Stimulated activated CD8-positive, alpha-beta memory T cell treated with anti-CD3 and anti-CD28 coated beads, Interleukin-12 subunit alpha, Interleukin-12 subunit beta, amount 100 ng/mL, for 24 hours (primary cell): ENCODE data around the gene ATP2B3.
"Not testable (repeated sequence)": the region's sequence is repeated elsewhere in the genome, so short reads cannot be mapped to it uniquely, and the experiment has no call there.

Experiments
- DNase-seq: peaks from one replicate; pipeline ENCODE4 v3.0.0-alpha.2; 2020; ENCODE audit errors: extremely low read depth

The ATP2B3 gene

GRCh38 chrX:153593811-153594500, 76.5 kb downstream of the ATP2B3 start:
- no peak for DNase-seq

GRCh38 chrX:153595387-153595786, 77.9 kb downstream of the ATP2B3 start:
- no peak for DNase-seq

- no peak for DNase-seq
These were observed 78.7 kb downstream of the ATP2B3 start for GRCh38 chrX:153595859-153596857.

DNA sequence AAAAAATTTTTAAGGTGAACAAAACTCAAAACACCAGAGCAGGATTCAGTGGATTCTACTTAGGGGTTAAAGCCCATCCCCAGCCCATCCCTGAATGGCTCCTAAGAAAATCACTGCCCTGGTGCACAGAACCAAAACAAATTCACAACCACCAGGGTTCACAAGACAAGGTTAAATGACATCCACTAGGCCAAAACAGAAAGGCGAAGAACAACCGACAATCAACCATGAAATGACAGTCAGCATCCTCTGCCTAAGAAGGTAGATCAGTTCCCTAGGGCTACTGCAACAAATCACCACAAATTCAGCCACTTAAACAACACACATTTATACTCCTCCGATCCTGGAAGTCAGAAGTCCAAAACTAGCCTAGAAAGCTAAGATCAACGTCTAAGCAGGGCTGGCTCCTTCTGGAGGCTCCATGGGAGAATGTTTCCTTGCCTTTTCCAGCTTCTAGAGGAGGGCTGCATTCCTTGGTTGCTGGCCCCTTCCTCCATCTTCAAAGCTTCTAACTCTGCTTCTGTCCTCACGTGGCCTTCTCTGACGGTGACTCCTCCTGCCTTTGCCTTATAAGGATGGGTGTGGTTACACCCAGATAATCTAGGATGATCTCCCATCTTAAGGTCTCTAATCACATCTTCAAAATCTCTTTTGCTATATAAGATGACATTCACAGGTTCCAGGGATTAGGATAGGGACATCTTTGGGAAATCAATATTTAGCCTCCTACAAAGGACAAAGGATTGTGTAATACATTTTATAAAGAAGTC, 79.7 kb downstream of the ATP2B3 start:
- no peak for DNase-seq

- no peak for DNase-seq
These were observed 81.2 kb downstream of the ATP2B3 start, which contains the start of gene CCNQ for GRCh38 chrX:153598541-153599191. Gene CCNQ, minus strand, starts transcription at chrX:153599139. Its CDS starts 66 bp downstream, at chrX:153599073.

- peak; percentile 67 for DNase-seq
These were observed 82.0 kb downstream of the ATP2B3 start for GRCh38 chrX:153599192-153600031.

- no peak for DNase-seq
These were observed 82.6 kb downstream of the ATP2B3 start for GRCh38 chrX:153600032-153600373.

- no peak for DNase-seq
These were observed 83.5 kb downstream of the ATP2B3 start for GRCh38 chrX:153600921-153601320.

GRCh38 chrX:153601511-153602110, 84.2 kb downstream of the ATP2B3 start:
- no peak for DNase-seq

DNA sequence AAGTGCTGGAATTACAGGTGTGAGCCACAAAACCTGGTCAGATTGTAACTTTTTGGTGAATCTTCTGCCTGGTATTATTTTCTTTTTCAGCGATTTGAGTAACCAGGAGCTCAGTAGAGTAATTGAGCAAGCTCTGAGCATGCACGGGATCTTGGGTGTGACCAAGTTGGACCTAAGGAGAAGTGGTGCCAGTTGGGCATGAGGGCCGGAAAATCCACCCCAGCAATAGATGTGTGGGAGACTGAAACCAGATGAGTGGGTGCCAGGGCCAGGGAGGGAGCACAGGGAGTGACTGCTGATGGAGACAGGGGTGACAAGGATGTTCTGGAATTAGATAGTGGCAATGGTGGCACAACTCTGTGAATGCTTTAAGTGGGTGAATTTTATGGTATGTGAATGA, 85.2 kb downstream of the ATP2B3 start:
- no peak for DNase-seq

DNA sequence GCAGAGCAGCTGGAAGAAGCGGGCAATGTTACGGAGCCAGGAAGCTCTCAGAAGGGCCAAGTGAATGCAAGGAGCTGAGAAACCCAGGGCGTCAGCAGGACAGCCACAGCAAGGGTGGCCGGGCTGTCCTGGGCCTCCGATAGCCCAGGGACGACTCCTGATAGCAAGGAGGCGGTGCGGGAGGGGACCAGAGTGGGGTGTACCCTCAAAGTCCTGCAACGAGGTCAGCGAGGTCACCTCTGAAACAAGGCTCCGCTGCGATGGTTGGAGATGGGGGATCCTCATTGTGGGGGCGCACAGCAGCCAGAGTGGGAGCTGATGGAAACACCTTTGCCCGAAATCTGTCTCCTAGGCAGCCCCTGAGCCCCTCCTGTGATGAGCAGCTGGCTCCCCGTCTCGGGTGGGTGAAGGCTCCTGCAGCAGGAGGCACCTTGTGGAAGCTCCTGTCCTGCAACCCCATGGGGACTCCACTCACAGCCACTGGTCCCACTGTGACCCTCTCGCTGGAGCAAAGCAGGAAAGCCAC, 85.8 kb downstream of the ATP2B3 start:
- DNase-seq: no peak

DNA sequence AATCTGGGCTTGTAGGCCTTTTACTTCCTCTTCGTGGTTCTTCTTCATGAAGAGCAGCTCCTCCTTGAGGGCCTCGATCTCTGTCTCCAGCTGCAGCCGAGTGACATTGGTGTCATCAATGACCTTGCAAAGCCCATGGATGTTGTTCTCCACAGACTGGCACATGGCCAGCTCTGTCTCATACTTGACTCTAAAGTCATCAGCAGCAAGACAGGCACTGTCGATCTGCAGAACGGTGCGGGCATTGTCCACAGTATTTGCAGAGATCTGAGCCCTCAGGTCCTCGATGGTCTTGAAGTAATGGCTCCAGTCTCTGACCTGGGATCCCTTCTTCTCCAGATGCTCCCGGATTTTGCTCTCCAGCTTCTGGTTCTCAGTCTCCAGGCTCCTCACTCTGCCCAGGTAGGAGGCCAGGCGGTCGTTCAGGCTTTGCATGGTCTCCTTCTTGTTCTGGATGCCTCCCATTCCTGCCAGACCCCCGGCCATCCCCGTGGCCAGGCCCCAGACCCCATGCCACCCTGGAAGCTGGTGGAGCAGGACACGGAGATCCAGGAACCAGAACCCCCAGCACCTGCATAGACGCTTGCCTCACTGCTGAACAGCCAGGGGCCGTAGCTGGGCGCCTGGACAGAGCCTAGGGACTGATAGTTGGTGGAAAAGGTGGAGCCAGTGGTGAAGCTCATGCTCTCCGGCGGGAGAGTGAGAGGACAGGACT, 87.4 kb downstream of the ATP2B3 start:
- not testable (repeated sequence) for DNase-seq

DNA sequence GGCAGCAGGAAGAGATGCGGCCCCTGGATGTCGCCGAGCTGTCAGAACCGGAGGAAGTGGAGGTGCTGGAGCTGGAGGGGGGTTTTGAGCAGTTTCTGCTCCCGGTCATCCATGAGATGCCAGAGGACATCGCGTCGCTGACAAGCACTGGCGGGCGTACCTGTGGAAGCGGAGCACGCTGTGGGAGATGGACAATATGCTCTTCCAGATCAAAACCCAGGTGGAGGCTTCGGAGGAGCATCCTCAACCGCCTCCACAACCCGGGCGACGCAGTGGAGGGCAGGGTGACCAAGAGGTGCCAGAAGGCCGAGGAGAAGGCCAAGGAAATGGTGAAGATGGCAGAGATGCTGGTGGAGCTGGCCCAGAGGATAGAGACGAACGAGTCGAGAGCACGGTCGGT, 89.1 kb downstream of the ATP2B3 start:
- DNase-seq: no peak

- DNase-seq: no peak
These were observed 90.9 kb downstream of the ATP2B3 start for GRCh38 chrX:153608376-153608775.

DNA sequence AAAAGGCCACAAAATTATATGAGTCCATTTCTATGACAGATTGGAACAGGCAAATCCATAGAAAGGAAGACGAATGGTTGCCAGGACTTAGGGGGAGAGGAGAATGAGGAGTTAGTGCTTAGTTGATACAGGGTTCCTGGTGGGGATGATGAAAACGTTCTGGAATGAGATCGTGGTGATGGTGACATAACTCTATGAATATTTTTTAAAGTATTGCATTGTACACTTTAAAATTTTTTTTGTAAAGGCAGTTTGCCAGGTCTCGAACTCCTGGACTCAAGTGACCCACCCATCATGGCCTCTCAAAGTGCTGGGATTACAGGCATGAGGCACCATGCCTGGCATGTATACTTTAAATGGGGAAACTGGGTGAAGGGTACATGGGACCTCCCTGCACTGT, 91.4 kb downstream of the ATP2B3 start:
- no peak for DNase-seq

GRCh38 chrX:153609917-153610835, 92.7 kb downstream of the ATP2B3 start:
- peak; percentile 27 for DNase-seq

- no peak for DNase-seq
These were observed 93.4 kb downstream of the ATP2B3 start for GRCh38 chrX:153610836-153611213.
